K562 (cell line): ENCODE measurements around the gene SEBOX. TPM values are rescaled to one million over a fixed set of nuclear protein-coding genes. Genes with fewer than 3 reads are reported as not detected.

Source experiments
- CREB3L1 ChIP-seq: fragments of 450-650 bp; IDR thresholded peaks from 2 replicates; pipeline ENCODE4 v1.6.1; 2014; ENCODE audit warnings: low read depth, mild to moderate bottlenecking, moderate library complexity, borderline replicate concordance
- HMGN3 ChIP-seq: IDR thresholded peaks from 2 replicates; pipeline ENCODE4 v1.6.1; 2011; ENCODE audit warnings: borderline replicate concordance, low read depth, mild to moderate bottlenecking, mixed read lengths, low read length; ENCODE audit not compliant: insufficient read length; ENCODE audit errors: extremely low read depth
- HNRNPLL ChIP-seq: fragments of 200-400 bp; formaldehyde crosslinking; IDR thresholded peaks from 2 replicates; pipeline ENCODE4 v1.6.1; 2017; ENCODE audit warnings: low read length, low read depth, mild to moderate bottlenecking; ENCODE audit not compliant: poor library complexity, severe bottlenecking
- MEIS2 ChIP-seq: fragments of 450-650 bp; IDR thresholded peaks from 2 replicates; pipeline ENCODE4 v1.6.1; 2014; ENCODE audit warnings: mild to moderate bottlenecking; ENCODE audit not compliant: partially characterized antibody
- MTA3 ChIP-seq: fragments of 450-650 bp; formaldehyde crosslinking; IDR thresholded peaks from 2 replicates; pipeline ENCODE4 v1.6.1; 2017; ENCODE audit warnings: mild to moderate bottlenecking, borderline replicate concordance
- MYC ChIP-seq, 2 experiments: fragments of 250-450 bp in 1 of 2; sonication (Bioruptor Pico) in 1 of 2; IDR thresholded peaks; 2 replicates each; pipeline versions ENCODE4 v1.5.1 to v1.6.1; 2012 to 2021; ENCODE audit warnings: low read depth in 2 of 2, borderline replicate concordance in 1 of 2, improper control_type of control experiment in 1 of 2, low read length in 1 of 2, mild to moderate bottlenecking in 1 of 2, moderate library complexity in 1 of 2
- POLR2AphosphoS5 ChIP-seq: IDR thresholded peaks from 2 replicates; pipeline ENCODE4 v1.6.1; 2011; ENCODE audit warnings: mild to moderate bottlenecking, low read depth, low read length, moderate library complexity; ENCODE audit not compliant: control insufficient read depth, insufficient read depth
- RB1 ChIP-seq: fragments of 450-650 bp; IDR thresholded peaks from 2 replicates; pipeline ENCODE4 v1.6.1; 2017; ENCODE audit warnings: low read depth, mild to moderate bottlenecking
- RBM34 ChIP-seq: fragments of 200-400 bp; formaldehyde crosslinking; IDR thresholded peaks from 2 replicates; pipeline ENCODE4 v1.6.1; 2018; ENCODE audit warnings: low read length, borderline replicate concordance; ENCODE audit not compliant: insufficient read depth
- RFX7 ChIP-seq: fragments of 250-450 bp; sonication (Bioruptor Pico); IDR thresholded peaks from 2 replicates; pipeline ENCODE4 v1.5.1; 2021; ENCODE audit warnings: mild to moderate bottlenecking
- SAP30 ChIP-seq: fragments of 200-600 bp; sonication (generic); IDR thresholded peaks from 2 replicates; pipeline ENCODE4 v1.6.1; 2012; ENCODE audit warnings: borderline replicate concordance, low read depth, mild to moderate bottlenecking, moderate library complexity, low read length, control low read depth, inconsistent platforms; ENCODE audit not compliant: insufficient read depth, poor library complexity, severe bottlenecking
- SMAD4 ChIP-seq: fragments of 250-450 bp; sonication (Bioruptor Pico); conservative IDR thresholded peaks from 2 replicates; pipeline ENCODE4 v1.8.0; 2021; ENCODE audit warnings: inconsistent platforms, mild to moderate bottlenecking, moderate library complexity
- SUPT5H ChIP-seq: fragments of 450-650 bp; IDR thresholded peaks from 2 replicates; pipeline ENCODE4 v1.6.1; 2016
- TAF1 ChIP-seq: IDR thresholded peaks from 2 replicates; pipeline ENCODE4 v1.6.1; 2011; ENCODE audit warnings: mild to moderate bottlenecking, low read length, moderate library complexity; ENCODE audit not compliant: insufficient read depth, control insufficient read depth, severe bottlenecking; ENCODE audit errors: extremely low read depth
- YY1 ChIP-seq, 3 experiments: IDR thresholded peaks; 2 replicates each; pipeline ENCODE4 v1.6.1; 2011; ENCODE audit warnings: low read length in 2 of 3, mild to moderate bottlenecking in 2 of 3, moderate library complexity in 2 of 3, borderline replicate concordance in 1 of 3, control low read depth in 1 of 3, low read depth in 1 of 3; ENCODE audit not compliant: insufficient read depth in 3 of 3, insufficient replicate concordance in 2 of 3, control insufficient read depth in 1 of 3, insufficient read length in 1 of 3; ENCODE audit errors: extremely low read depth in 1 of 3
- ZBTB7A ChIP-seq: IDR thresholded peaks from 2 replicates; pipeline ENCODE4 v1.6.1; 2011; ENCODE audit warnings: low read depth, mild to moderate bottlenecking, low read length, moderate library complexity, borderline replicate concordance; ENCODE audit not compliant: control insufficient read depth
- ZKSCAN3 ChIP-seq: fragments of 250-450 bp; sonication (Bioruptor Pico); IDR thresholded peaks from 2 replicates; pipeline ENCODE4 v1.4.0; 2020
- ZNF143 ChIP-seq: sonication (generic); formaldehyde crosslinking; IDR thresholded peaks from 2 replicates; pipeline ENCODE4 v1.9.0; 2022; ENCODE audit warnings: mild to moderate bottlenecking, missing genetic modification reagents
- ZNF507 ChIP-seq: conservative IDR thresholded peaks from 2 replicates; pipeline ENCODE4 v1.6.1; 2017; ENCODE audit warnings: missing genetic modification characterization, missing compliant biosample characterization
- polyA plus RNA-seq, 8 experiments: library from polyadenylated mRNA; depleted of rRNA in 4 of 8; stranded (reverse) in 5 of 8; unstranded in 3 of 8; fragments of >200 nt; fragmentation: Nextera tagmentation in 2 of 8; fragmentation: Illumina TruSeq in 1 of 8; extraction: Ambion mirVana in 2 of 8; extraction: Trizol in 1 of 8; gene quantifications; 2 replicates each; pipeline versions ENCODE4 v1.2.1 to v1.2.3, GENCODE V29; 2011 to 2014; ENCODE audit warnings: inconsistent platforms in 1 of 8, missing spikeins in 1 of 8
- total RNA-seq, 7 experiments: library from RNA; depleted of rRNA in 6 of 7; stranded (reverse); fragments of >200 nt in 6 of 7; fragmentation: Illumina TruSeq in 2 of 7; extraction: Trizol in 2 of 7; gene quantifications; 2 replicates each; pipeline versions ENCODE4 v1.2.1 to v1.2.3, GENCODE V29; 2011 to 2021; ENCODE audit warnings: low replicate concordance in 1 of 7
- TF ChIP-seq, protein P1 (sequence below): fragments of 450-650 bp; formaldehyde crosslinking; IDR thresholded peaks from 2 replicates; pipeline ENCODE4 v1.4.0; 2022; ENCODE audit warnings: missing genetic modification characterization
- TF ChIP-seq, protein P2 (sequence below): fragments of 450-650 bp; formaldehyde crosslinking; IDR thresholded peaks from 2 replicates; pipeline ENCODE4 v1.4.0; 2020; ENCODE audit warnings: mild to moderate bottlenecking, moderate library complexity

SEBOX gene
- total and polyA plus RNA-seq, 9 of the 15 experiments (the other 6 are each of a cell fraction or from before 2014, with no cell fraction given), result not detected

DNA sequence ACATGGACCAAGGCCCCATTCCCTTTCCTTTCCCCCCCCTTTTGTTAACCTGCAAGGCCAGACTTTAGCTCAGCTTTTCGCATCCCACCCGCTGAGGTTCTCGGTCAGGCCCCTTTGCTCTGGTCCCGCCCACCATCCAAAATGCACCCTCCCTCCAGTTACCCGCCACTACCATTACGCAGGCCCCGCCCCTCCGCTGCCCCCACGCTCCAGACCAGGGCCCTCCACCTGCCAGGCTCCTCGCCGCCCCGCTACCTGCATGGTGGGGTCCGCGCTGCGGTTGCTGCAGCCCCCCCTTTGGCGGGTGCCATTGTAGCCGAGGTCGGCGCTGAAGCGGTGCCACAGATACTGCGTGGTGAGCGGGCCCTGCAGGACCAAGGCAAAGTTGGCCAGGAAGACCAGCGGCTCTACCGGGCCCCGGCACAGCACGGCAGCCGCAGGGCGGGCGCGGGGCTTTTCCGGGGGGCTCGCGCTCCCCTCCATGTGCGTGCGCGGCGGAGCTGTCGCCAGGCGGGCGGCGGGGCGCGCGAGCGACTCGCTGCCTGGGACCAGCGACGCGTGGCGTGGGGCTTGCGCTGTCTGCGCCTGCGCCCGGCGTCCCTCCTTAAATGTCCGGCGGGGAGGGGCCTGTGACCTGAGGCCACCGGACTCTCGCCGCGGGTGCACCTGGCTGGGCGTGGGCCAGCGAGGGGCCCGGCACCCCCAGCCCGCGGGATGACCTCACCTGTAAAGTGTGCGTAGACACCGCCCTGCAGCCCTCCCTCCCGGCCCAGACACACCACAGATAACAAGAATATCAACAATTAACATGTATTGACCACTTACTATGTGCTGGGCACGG is 40.9 kb upstream of the SEBOX start, which contains the start of gene SLC46A1 (continued):
- TF ChIP-seq MYC (IDR thresholded peaks at IDR 0.05; ENCODE audit: low read depth, low read length), result peak; percentile 80
- TF ChIP-seq MYC (CRISPR knock-in tag; IDR thresholded peaks at IDR 0.05; ENCODE audit: borderline replicate concordance, low read depth), result no peak
- peak; percentile 54 for TF ChIP-seq SUPT5H
- TF ChIP-seq ZNF507 (tag), result no peak
- TF ChIP-seq MEIS2, result peak; percentile 14
- peak; percentile 61 for TF ChIP-seq ZBTB7A
- peak; percentile 58 for TF ChIP-seq HMGN3
- TF ChIP-seq, protein P1, sequence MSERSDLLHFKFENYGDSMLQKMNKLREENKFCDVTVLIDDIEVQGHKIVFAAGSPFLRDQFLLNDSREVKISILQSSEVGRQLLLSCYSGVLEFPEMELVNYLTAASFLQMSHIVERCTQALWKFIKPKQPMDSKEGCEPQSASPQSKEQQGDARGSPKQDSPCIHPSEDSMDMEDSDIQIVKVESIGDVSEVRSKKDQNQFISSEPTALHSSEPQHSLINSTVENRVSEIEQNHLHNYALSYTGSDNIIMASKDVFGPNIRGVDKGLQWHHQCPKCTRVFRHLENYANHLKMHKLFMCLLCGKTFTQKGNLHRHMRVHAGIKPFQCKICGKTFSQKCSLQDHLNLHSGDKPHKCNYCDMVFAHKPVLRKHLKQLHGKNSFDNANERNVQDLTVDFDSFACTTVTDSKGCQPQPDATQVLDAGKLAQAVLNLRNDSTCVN, result no peak
- TF ChIP-seq RBM34, result no peak
- TF ChIP-seq SMAD4, result peak; percentile 17; the same call in 1 of the 2 replicates
- no peak for TF ChIP-seq ZNF143 (CRISPR knock-in tag)
- TF ChIP-seq RFX7 (CRISPR knock-in tag), result no peak
- peak; percentile 28 for TF ChIP-seq TAF1
- peak; percentile 29; the same call in 1 of the 2 replicates for TF ChIP-seq RB1
- TF ChIP-seq POLR2AphosphoS5, result 0 out of 2 replicates have a peak, but pooled peaks have one; percentile 19
- TF ChIP-seq, protein P2, sequence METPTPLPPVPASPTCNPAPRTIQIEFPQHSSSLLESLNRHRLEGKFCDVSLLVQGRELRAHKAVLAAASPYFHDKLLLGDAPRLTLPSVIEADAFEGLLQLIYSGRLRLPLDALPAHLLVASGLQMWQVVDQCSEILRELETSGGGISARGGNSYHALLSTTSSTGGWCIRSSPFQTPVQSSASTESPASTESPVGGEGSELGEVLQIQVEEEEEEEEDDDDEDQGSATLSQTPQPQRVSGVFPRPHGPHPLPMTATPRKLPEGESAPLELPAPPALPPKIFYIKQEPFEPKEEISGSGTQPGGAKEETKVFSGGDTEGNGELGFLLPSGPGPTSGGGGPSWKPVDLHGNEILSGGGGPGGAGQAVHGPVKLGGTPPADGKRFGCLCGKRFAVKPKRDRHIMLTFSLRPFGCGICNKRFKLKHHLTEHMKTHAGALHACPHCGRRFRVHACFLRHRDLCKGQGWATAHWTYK (CRISPR knock-in tag), result no peak
- TF ChIP-seq ZKSCAN3 (CRISPR knock-in tag), result no peak
- TF ChIP-seq MTA3, result peak; percentile 22; the same call in 1 of the 2 replicates
- peak; percentile 58 for TF ChIP-seq HNRNPLL
- peak; percentile 79 for TF ChIP-seq CREB3L1
- peak in 1 of 3 experiments; percentile 5 for TF ChIP-seq YY1 (IDR thresholded peaks at IDR 0.05; ENCODE audit: borderline replicate concordance in 1 of 3, control insufficient read depth in 1 of 3, extremely low read depth in 1 of 3, insufficient read depth in 3 of 3, insufficient read length in 1 of 3, insufficient replicate concordance in 2 of 3, low read depth in 1 of 3, low read length in 2 of 3)
- peak; percentile 53 for TF ChIP-seq SAP30
